GM04503 (cell line): Measurements from ENCODE around the gene MLH3.

ENCODE experiments used
- DNase-seq: peaks from one replicate; pipeline ENCODE4 v3.0.0-alpha.2; 2012; ENCODE audit warnings: low read depth

MLH3 gene

GRCh38 chr14:74984236-74985027 lies 66.8 kb downstream of the MLH3 start:
- DNase-seq, result no peak

GRCh38 chr14:74983343-74983742 lies 67.9 kb downstream of the MLH3 start:
- no peak for DNase-seq

GRCh38 chr14:74982661-74983060 lies 68.6 kb downstream of the MLH3 start:
- no peak for DNase-seq

- DNase-seq, result no peak
Measured at GRCh38 chr14:74981833-74982232, 69.4 kb downstream of the MLH3 start.

GRCh38 chr14:74981462-74981782 lies 69.8 kb downstream of the MLH3 start:
- no peak for DNase-seq

GRCh38 chr14:74980731-74981461 lies 70.4 kb downstream of the MLH3 start:
- DNase-seq, result no peak

GRCh38 chr14:74980398-74980730 lies 70.9 kb downstream of the MLH3 start:
- DNase-seq, result no peak

- no peak for DNase-seq
Measured at GRCh38 chr14:74979442-74980397, 71.5 kb downstream of the MLH3 start.

- no peak for DNase-seq
Measured at GRCh38 chr14:74979029-74979428, 72.2 kb downstream of the MLH3 start.

- DNase-seq, result no peak
Measured at GRCh38 chr14:74978416-74978947, 72.8 kb downstream of the MLH3 start.

- DNase-seq, result no peak
Measured at GRCh38 chr14:74977901-74978385, 73.3 kb downstream of the MLH3 start.

GRCh38 chr14:74977164-74977900 lies 73.9 kb downstream of the MLH3 start:
- DNase-seq, result no peak

- no peak for DNase-seq
Measured at GRCh38 chr14:74976264-74977113, 74.8 kb downstream of the MLH3 start.

- DNase-seq, result no peak
Measured at GRCh38 chr14:74975059-74975810, 76.0 kb downstream of the MLH3 start.

- no peak for DNase-seq
Measured at GRCh38 chr14:74974364-74975058, 76.8 kb downstream of the MLH3 start.

GRCh38 chr14:74973905-74974363 lies 77.3 kb downstream of the MLH3 start:
- DNase-seq, result no peak

- DNase-seq, result no peak
Measured at GRCh38 chr14:74973003-74973653, 78.1 kb downstream of the MLH3 start.

GRCh38 chr14:74968811-74969210 lies 82.5 kb downstream of the MLH3 start:
- DNase-seq, result no peak
